HAP-1 (cell line): ENCODE results near the gene SLC38A3.

Source experiments
- DNase-seq, 2 experiments: peaks; one replicate each; pipeline ENCODE4 v3.0.0-alpha.2; 2016 to 2020; ENCODE audit warnings: low spot score in 2 of 2
- H3K27me3 ChIP-seq: fragments of 250-450 bp; sonication (Bioruptor Pico); 2 replicates; pipeline ENCODE4 v1.5.1; 2020; ENCODE audit warnings: low read depth, mild to moderate bottlenecking, moderate library complexity
- H3K36me3 ChIP-seq: fragments of 250-450 bp; sonication (Bioruptor Pico); replicated peaks from 2 replicates; pipeline ENCODE4 v1.5.1; 2020; ENCODE audit warnings: mild to moderate bottlenecking
- H3K4me1 ChIP-seq: fragments of 250-450 bp; sonication (Bioruptor Pico); 2 replicates; pipeline ENCODE4 v1.5.1; 2020; ENCODE audit warnings: mild to moderate bottlenecking
- H3K4me3 ChIP-seq: fragments of 250-450 bp; sonication (Bioruptor Pico); 2 replicates; pipeline ENCODE4 v1.5.1; 2020; ENCODE audit warnings: mild to moderate bottlenecking, moderate library complexity
- H3K9me3 ChIP-seq: fragments of 250-450 bp; sonication (Bioruptor Pico); 2 replicates; pipeline ENCODE4 v1.5.1; 2020; ENCODE audit warnings: mild to moderate bottlenecking, moderate library complexity
- in situ Hi-C: fragments of 300-500 bp; cut with MboI; formaldehyde crosslinking; loops from 3 replicates; pipeline ENCODE4 v1.14.3; 2020; ENCODE audit warnings: low sequenced_read_pairs, inconsistent platforms, mixed read lengths

SLC38A3 gene

GRCh38 chr3:50189989-50190388 lies 15.1 kb upstream of the SLC38A3 start:
- no peak for DNase-seq
- in situ Hi-C loops, result loop anchor here (5.0 kb wide), 1 partner anchor 82 kb away; no protein-coding TSS in a partner anchor
- 0 out of 2 replicates have a peak, but pooled peaks cover 3% of the 10 kb centered on the region for H3K4me1 ChIP-seq
- H3K4me3 ChIP-seq, result no peak overlapping the region
- H3K9me3 ChIP-seq, result no peaks in the 10 kb centered on the region
- H3K36me3 ChIP-seq, result no peaks in the 10 kb centered on the region
- no peaks in the 10 kb centered on the region for H3K27me3 ChIP-seq

GRCh38 chr3:50190936-50191660 lies 14.0 kb upstream of the SLC38A3 start, which contains the start of gene GNAT1:
GNAT1 (plus strand) TSS chr3:50191610; CDS start chr3:50191726, 116 bp downstream.
- no peak within 1 kb of the TSS for H3K4me3 ChIP-seq
- DNase-seq, result no peak
- in situ Hi-C loops, result loop anchor here (5.0 kb wide), 1 partner anchor 81 kb away; no protein-coding TSS in a partner anchor

GRCh38 chr3:50192124-50192523 lies 12.9 kb upstream of the SLC38A3 start:
- 0 out of 2 replicates have a peak, but pooled peaks cover 3% of the 10 kb centered on the region for H3K4me1 ChIP-seq
- no peaks in the 10 kb centered on the region for H3K36me3 ChIP-seq
- peaks cover 7% of the 10 kb centered on the region; the same call in 1 of the 2 replicates for H3K27me3 ChIP-seq
- no peaks in the 10 kb centered on the region for H3K9me3 ChIP-seq
- in situ Hi-C loops, result loop anchor here (5.0 kb wide), 1 partner anchor 80 kb away; no protein-coding TSS in a partner anchor
- H3K4me3 ChIP-seq, result no peak overlapping the region
- DNase-seq, result no peak

More at GRCh38 chr3:50190936-50191660, 14.0 kb upstream of the SLC38A3 start, which contains the start of gene GNAT1:
- H3K4me1 ChIP-seq, result 0 out of 2 replicates have a peak, but pooled peaks cover 3% of the 10 kb centered on the region
- no peaks in the 10 kb centered on the region for H3K36me3 ChIP-seq
- no peaks in the 10 kb centered on the region for H3K9me3 ChIP-seq
- no peaks in the 10 kb centered on the region for H3K27me3 ChIP-seq

GRCh38 chr3:50192689-50193141 lies 12.4 kb upstream of the SLC38A3 start:
- Histone ChIP-seq H3K36me3 (no peaks in the 10 kb centered on the region), H3K4me1 (0 out of 2 replicates have a peak, but pooled peaks cover 3% of the 10 kb centered on the region), H3K9me3 (no peaks in the 10 kb centered on the region), H3K4me3 (no peak overlapping the region), H3K27me3 (peaks cover 11% of the 10 kb centered on the region)
- DNase-seq, result peak; percentile 30 to 87
- in situ Hi-C loops, result loop anchor here (5.0 kb wide), 1 partner anchor 80 kb away; no protein-coding TSS in a partner anchor

GRCh38 chr3:50193286-50193685 lies 11.8 kb upstream of the SLC38A3 start:
- H3K4me1 ChIP-seq, result 0 out of 2 replicates have a peak, but pooled peaks cover 3% of the 10 kb centered on the region
- in situ Hi-C loops, result loop anchor here (5.0 kb wide), 1 partner anchor 79 kb away; no protein-coding TSS in a partner anchor
- no peak for DNase-seq
- peaks cover 16% of the 10 kb centered on the region for H3K27me3 ChIP-seq
- no peaks in the 10 kb centered on the region for H3K36me3 ChIP-seq
- no peak overlapping the region for H3K4me3 ChIP-seq
- H3K9me3 ChIP-seq, result no peaks in the 10 kb centered on the region

- no peaks in the 10 kb centered on the region for H3K9me3 ChIP-seq
- peaks cover 21% of the 10 kb centered on the region for H3K27me3 ChIP-seq
- no peak for DNase-seq
- H3K4me1 ChIP-seq, result 0 out of 2 replicates have a peak, but pooled peaks cover 3% of the 10 kb centered on the region
- no peaks in the 10 kb centered on the region for H3K36me3 ChIP-seq
- in situ Hi-C loops, result loop anchor here (5.0 kb wide), 1 partner anchor 79 kb away; no protein-coding TSS in a partner anchor
- H3K4me3 ChIP-seq, result no peak overlapping the region
Observed at GRCh38 chr3:50193746-50194127, 11.3 kb upstream of the SLC38A3 start.

- in situ Hi-C loops, result loop anchor here (5.0 kb wide), 1 partner anchor 78 kb away; no protein-coding TSS in a partner anchor
- H3K36me3 ChIP-seq, result no peaks in the 10 kb centered on the region
- H3K4me3 ChIP-seq, result no peak overlapping the region
- H3K27me3 ChIP-seq, result peaks cover 27% of the 10 kb centered on the region
- no peaks in the 10 kb centered on the region for H3K9me3 ChIP-seq
- DNase-seq, result peak; percentile 54 to 86
- H3K4me1 ChIP-seq, result 0 out of 2 replicates have a peak, but pooled peaks cover 3% of the 10 kb centered on the region
Observed at GRCh38 chr3:50194128-50194902, 10.8 kb upstream of the SLC38A3 start.

- H3K4me3 ChIP-seq, result no peak overlapping the region
Observed at GRCh38 chr3:50194903-50195500, 10.1 kb upstream of the SLC38A3 start.

GRCh38 chr3:50195501-50196252 lies 9.4 kb upstream of the SLC38A3 start:
- Histone ChIP-seq H3K27me3 (peaks cover 36% of the 10 kb centered on the region), H3K9me3 (no peaks in the 10 kb centered on the region), H3K4me3 (no peak overlapping the region), H3K4me1 (0 out of 2 replicates have a peak, but pooled peaks cover 3% of the 10 kb centered on the region), H3K36me3 (no peaks in the 10 kb centered on the region)
- DNase-seq, result no peak
- in situ Hi-C loops, result no loop called here

More at GRCh38 chr3:50194903-50195500, 10.1 kb upstream of the SLC38A3 start:
- in situ Hi-C loops, result loop anchor here (5.0 kb wide), 1 partner anchor 77 kb away; no protein-coding TSS in a partner anchor
- Histone ChIP-seq H3K4me1 (0 out of 2 replicates have a peak, but pooled peaks cover 3% of the 10 kb centered on the region), H3K36me3 (no peaks in the 10 kb centered on the region), H3K27me3 (peaks cover 34% of the 10 kb centered on the region), H3K9me3 (no peaks in the 10 kb centered on the region)
- peak; percentile 23 to 65 for DNase-seq

GRCh38 chr3:50196253-50196801 lies 8.7 kb upstream of the SLC38A3 start:
- in situ Hi-C loops, result no loop called here
- no peak for DNase-seq
- H3K36me3 ChIP-seq, result no peaks in the 10 kb centered on the region
- H3K27me3 ChIP-seq, result peaks cover 36% of the 10 kb centered on the region
- H3K9me3 ChIP-seq, result no peaks in the 10 kb centered on the region
- H3K4me1 ChIP-seq, result 0 out of 2 replicates have a peak, but pooled peaks cover 3% of the 10 kb centered on the region
- H3K4me3 ChIP-seq, result no peak overlapping the region

GRCh38 chr3:50201573-50202315 lies 3.3 kb upstream of the SLC38A3 start:
- no peak overlapping the region for H3K4me3 ChIP-seq
- no peak for DNase-seq
- peaks cover 45% of the 10 kb centered on the region for H3K27me3 ChIP-seq
- in situ Hi-C loops, result no loop called here
- no peaks in the 10 kb centered on the region for H3K36me3 ChIP-seq
- no peaks in the 10 kb centered on the region for H3K9me3 ChIP-seq
- H3K4me1 ChIP-seq, result no peaks in the 10 kb centered on the region; the same call in 1 of the 2 replicates
